GM21526 (cell line): ENCODE results near the gene COL8A1.
"Not testable (repeated sequence)": the region's sequence is repeated elsewhere in the genome, so short reads cannot be mapped to it uniquely, and the experiment has no call there.

Experiments used
- ATAC-seq: cut with Tn5 transposase; IDR thresholded peaks from one replicate; pipeline ENCODE4 v1.9.1; 2021; ENCODE audit warnings: moderate library complexity; ENCODE audit not compliant: unreplicated experiment, low FRiP score

Gene COL8A1

DNA sequence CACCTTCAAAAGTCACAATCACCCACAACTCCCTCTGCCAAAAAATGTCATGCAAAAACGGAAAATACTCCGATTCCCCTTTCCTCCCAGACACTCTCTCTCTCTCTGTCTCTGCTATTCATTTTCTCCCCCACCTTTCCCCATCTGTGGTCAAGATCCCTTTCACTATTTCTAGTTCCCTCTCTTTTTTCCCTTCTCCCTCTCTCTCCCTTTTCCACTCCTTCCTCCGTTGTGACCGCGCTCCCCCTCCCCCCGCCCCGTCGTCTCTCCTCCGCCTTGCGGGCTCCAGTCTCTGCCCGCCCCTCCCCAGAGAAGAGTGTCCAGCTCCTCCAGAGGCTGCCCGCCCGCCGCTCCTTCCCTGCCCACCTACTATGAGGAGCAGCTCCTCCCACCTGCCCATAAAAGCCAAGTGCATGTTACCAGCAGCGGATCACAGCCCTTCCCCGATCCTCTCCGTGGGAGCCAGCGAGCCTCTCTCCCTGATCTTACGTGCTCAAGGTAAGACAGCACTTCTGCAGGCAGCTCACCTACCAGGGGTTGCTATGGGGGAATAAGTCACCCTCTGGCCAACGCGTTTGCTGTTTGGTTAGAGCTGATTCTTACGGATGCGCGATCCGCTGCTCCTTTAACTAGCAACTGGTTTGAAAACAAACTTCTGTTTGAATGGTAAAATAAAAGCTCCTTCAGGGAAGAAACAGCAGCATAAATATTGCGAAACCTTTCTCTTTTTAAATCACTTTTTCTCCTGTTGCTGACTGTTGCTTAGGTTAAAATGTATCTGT is at the start of gene COL8A1:
COL8A1 (plus strand) TSS at position 428 of the 782 bp plus-strand sequence. CDS start 152,089 bp downstream, outside the sequence.
- ATAC-seq, result no peak

GRCh38 chr3:99589168-99589567 is 49.2 kb upstream of the COL8A1 start:
- ATAC-seq, result not testable (repeated sequence)

GRCh38 chr3:99599894-99600293 is 38.5 kb upstream of the COL8A1 start:
- ATAC-seq, result no peak

DNA sequence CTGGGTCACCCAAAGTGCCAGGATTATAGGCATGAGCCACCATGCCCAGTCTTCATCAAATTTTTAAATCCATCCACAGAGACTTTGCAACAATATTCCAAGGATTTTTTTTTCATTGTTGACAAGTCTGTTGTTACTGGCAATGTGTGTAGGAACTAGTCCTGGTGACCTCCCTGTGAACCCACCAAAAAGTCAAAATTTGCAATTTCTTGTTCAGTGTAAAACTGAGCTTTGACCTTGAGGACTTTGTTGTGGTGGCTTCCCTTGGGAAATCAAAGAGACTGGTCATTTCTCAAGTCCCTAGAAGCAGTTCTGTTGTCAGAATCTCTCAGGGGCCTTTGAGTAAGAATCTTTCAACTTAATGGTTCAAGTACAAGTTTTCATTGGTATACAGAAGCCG is 36.9 kb upstream of the COL8A1 start:
- no peak for ATAC-seq

GRCh38 chr3:99602183-99602582 is 36.2 kb upstream of the COL8A1 start:
- ATAC-seq, result no peak

DNA sequence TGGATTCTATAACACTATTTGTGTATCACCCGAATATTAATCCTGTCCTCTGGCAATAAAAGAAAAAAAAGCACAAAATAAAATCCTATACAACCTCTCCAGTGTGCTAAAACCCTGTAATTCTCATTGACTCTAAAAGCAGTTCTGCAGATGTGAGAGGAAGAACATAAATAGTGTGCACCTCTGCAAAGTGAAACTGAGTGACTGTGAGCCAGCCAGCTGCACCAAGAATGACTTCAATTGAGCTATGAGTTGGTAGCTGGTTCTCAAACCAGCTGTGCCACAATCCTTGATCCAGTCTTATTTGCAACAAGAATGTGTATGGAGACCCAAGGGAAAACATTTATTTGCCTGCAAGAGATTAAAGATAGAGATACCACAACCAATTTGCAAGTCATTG is 31.2 kb upstream of the COL8A1 start:
- ATAC-seq, result peak; percentile 87

- no peak for ATAC-seq
Measured at GRCh38 chr3:99614768-99615167, 23.6 kb upstream of the COL8A1 start.

GRCh38 chr3:99620077-99620767 is 18.2 kb upstream of the COL8A1 start:
- ATAC-seq, result no peak

DNA sequence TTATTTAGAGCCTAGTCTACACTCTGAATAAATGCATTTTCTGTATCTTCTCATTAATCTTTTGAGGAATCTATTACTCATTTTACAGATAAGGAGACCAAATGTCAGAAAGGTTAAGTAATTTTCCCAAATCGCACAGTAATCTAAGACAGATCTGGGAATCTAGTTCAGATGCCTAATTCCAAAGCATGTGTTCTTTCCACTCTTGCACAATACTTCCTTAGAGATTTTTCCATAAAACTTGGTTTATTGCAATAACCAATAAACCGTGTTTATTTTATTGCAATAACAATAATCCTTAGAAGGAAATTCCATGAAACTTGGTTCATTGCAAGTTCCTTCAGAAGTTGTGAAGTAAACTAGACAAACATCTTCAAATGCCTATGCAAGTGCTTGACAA is 17.4 kb upstream of the COL8A1 start:
- no peak for ATAC-seq

GRCh38 chr3:99624496-99625236 is 13.7 kb upstream of the COL8A1 start:
- ATAC-seq, result peak; percentile 66

- peak; percentile 23 for ATAC-seq
Measured at GRCh38 chr3:99625237-99625622, 13.2 kb upstream of the COL8A1 start.

GRCh38 chr3:99625643-99626416 is 12.6 kb upstream of the COL8A1 start:
- ATAC-seq, result peak; percentile 13

- ATAC-seq, result peak; percentile 54
Measured at GRCh38 chr3:99626417-99626788, 12.0 kb upstream of the COL8A1 start.

DNA sequence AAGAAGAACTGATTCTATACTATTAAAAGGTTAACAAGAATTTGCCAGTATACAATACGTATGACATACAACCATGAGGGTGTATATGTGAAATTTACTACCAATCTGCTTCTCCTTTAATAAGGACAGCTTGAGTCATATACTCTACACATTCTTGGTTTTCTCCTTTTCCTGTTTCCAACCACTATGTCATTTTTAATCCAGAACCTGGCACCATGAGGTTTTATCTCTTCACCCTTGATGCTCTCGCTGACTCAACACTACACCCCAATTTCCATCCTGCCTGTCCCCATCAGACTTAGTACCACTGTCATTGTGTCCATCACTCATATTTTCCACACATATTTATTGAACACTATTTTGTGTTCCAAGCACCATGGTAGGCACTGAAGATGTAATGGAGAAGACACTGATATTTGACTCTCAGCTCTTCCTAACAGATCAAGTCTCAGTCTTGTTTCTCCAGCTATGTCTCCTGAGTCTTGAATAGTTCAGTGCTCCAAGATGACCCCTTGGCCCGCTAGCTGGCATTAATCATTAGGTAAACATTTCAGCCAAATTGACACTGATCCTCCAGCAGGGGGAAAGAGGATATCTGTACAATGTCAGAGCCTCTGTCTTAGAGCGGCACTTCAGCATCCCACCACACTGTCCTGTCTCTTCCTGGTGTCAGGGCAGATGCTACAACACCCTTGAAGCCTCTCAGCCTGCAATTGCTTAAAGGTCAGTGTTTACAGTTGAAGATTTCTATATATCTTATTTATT is 11.2 kb upstream of the COL8A1 start:
- no peak for ATAC-seq

DNA sequence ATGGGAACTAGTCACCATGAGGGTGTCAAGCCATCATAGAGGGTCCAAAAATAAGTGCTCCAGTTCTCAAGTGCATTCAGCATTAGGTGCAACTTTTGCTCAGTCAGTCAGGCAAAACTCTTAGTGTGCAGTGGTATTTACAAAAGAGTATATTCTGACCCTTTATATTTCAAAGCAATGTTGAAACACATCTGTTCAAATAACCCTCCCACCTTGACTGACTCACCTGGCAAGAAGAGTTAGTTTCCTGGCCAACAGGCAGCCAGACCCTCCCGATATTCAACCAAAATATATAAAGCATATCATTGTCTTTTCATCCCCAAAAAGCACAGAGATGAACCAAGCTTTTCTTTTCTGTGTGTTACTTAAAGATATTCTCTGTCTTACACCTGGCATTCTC is 7.6 kb upstream of the COL8A1 start:
- ATAC-seq, result no peak

GRCh38 chr3:99633887-99634558 is 4.4 kb upstream of the COL8A1 start:
- no peak for ATAC-seq

GRCh38 chr3:99634881-99635280 is 3.5 kb upstream of the COL8A1 start:
- ATAC-seq, result no peak

DNA sequence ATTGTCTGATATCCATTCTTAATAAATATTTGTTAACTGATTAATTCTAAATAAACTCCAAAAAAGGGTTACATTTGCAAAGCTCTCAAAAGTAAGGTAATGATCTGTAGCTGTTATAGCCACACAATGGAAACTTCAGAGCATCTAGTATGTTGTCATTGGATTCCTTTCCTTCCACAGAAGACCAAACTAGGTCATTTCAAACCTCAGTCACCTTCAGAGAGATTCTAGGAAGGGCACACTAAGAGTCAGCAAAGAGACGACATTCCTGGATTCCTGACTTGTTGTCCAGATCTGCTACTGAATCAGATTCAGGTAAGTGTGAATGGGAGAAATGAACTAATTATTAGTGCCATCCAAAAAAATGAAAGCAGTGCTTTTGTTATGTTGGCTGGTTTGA is 3.0 kb upstream of the COL8A1 start:
- no peak for ATAC-seq

GRCh38 chr3:99637016-99637367 is 1.4 kb upstream of the COL8A1 start:
- ATAC-seq, result no peak
